IPS DF 4.7 (cell line): ENCODE data around the gene GRM4.

Source experiments
- DNase-seq: peaks from one replicate; pipeline ENCODE4 v3.0.0-alpha.2; 2013; ENCODE audit warnings: low spot score; ENCODE audit errors: extremely low read depth

The GRM4 gene

DNA sequence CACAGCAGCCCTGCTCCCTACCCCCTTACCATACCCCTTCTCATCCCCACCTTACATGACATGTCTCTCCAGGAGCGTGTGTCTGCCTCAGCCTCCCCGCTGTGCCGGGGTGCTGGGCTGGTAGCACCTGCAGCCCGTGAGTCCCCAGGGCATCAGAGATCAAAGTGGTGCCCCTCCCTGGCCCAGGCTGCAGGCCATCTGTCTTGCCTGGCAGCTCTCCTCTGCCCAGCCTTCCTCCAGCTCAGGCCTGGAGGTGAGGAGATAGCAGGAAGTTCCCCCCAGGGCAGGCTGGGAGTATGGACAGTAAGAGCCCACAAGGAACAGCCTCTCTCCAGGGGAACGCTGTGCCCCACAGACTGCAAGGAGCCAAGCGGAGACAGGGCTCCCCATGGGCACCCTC lies 35.3 kb downstream of the GRM4 start:
- DNase-seq = no peak

DNA sequence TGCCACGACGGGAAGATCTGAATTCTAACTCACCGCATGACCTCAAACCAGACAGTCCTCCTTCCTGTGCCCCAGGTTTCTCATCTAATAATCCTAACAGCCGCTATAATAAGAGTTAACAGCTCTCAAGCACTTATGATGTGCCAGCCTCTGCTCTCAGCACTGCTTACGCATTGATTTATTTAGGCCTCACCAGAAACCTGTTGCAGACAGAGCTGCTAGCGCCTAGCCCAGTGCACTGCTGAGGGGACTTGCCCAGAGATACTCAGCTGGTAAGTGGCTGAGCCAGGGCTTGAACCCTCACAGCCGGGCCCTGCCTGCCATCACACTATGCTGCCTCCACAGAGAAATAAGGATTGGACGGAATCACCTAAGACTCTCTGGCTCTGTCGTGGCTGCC lies 37.7 kb downstream of the GRM4 start:
- no peak for DNase-seq

DNA sequence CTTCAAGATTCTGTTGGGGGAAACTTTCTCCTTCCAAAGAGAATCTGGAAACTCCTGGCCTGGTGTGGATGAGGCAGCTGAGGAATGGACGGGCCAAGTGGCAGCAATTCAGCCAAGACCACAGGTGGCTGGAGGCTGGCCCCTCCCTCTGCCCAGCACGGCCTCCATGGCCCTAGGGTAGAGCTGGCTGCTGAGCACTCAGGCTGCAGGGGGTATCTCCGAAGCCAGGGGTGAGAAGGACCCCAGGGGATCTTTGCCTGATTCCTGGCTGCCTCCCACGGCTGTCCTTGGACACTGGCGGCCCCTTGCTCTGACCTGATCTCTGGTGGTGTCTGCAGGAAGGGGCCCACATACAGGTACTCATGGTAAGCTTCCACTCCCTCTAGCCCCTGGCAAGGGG lies 39.0 kb downstream of the GRM4 start:
- no peak for DNase-seq

DNA sequence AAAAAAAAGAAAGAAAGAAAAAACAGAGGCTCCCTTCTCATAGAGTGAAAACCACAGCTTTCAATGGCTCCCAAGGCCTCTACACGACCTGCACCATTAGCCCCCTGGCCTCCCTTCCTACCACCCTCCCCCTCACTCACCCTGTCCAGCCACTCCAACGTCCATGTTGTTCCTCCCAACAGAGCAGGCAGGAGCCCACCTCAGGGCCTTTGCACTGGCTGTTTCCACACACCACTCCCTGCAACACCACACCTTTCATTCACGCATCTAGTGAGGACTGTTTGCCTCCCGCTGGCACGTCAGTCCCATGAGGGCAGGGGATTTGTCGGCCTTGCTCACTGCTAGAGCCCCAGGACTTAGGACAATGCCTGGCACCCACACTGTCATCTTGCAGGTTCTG lies 39.5 kb downstream of the GRM4 start:
- no peak for DNase-seq

DNA sequence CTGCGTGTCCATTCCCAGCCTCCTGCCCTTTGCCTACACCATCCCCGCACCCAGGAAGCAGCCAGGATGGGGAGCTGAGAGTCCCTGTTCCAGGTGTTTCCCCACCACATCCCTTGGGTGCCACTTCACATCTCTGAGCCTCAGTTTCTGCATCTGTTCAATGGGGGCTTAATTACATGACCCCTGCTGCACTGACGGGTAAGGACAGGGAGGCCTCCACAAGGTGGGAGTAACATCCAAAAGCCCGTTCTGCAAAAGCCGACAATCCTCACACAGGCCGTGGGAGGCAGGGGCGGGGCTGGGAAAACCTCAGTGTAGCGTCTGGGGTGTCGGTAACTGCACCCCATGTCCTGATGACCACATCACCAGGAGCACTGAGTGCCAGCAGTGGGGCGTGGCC lies 41.3 kb downstream of the GRM4 start:
- DNase-seq = no peak

DNA sequence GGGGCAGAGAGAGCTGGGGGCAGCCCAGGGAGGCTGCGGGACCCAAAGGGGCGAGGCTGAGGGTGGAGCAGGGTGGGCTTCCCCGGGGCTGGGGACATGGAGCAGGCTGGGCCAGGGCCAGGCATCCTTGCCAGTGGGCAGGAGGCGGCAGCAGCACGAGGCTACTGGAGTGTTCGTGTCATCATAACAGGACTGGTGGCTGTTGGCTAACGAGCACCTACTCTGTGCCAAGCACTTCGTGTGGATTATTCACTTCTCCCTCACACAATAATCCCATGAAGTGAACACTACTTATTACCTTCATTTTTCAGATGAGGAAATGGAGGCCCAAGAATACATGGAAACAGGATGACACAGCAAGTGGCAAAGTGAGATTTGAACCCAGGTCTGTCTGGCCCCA lies 41.7 kb downstream of the GRM4 start:
- DNase-seq = no peak

DNA sequence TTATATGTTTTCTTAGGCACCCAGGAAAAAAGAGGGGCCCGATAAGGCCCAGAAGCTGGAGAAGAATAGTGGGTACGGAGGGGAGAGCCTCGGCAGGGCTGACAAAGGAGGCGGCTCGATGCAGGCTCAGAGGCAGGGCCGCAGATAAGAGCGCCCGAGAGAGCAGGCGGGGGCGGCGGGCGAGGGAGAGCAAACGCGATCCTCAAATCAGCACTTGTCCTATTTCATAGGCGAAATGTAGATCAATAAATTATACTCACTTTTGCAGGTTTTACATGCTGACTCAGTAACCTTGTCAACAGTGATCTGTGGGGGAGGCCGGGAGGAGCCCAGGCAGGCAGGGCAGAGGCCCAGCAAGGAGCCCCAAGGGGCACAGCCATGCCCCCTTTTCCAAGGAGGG lies 42.6 kb downstream of the GRM4 start:
- DNase-seq = no peak

DNA sequence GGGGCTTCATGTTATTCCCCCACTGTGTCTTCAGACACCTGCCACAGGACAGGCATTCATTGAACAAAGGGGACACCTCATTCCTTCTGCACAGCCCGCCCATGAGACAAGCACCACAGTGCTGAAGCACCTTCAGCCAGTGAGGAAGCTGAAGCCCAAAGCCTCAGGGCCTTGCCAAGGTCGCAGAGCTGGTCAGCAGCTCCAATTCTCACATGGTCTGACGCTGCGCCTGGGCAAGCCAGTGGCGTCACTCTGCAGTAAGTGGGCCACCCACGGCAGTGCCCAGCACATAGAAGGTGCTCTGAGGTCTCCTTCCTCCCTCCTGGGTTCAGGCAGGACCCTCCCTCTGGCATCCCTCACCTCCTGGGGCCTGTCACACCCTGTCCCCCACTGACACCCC lies 43.2 kb downstream of the GRM4 start:
- DNase-seq = no peak

DNA sequence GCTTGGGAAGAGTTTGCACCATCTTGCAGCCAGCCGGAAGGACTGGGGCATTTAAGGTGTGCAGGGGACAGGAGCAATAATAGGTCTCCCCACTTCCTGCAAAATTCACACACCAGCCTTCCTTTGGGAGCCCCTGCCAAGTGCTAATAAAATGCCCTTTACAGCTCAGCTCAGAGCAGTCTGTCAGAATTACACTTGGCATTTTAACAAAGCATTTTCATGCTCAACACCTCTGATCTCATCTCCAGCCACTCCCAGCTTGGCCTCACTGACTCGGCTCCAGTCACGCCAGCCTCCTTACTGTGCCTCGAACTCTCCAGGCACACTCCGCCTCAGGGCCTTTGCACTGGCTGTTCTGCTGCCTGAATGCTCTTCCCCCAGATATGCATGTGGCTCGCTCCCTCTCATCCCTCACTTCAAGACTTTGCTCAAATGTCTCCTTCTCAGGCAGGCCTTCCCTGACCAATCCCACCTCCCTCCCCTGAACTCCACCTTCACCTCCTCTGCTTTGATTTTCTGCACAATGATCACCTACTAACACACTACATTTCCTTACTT lies 43.7 kb downstream of the GRM4 start:
- no peak for DNase-seq

DNA sequence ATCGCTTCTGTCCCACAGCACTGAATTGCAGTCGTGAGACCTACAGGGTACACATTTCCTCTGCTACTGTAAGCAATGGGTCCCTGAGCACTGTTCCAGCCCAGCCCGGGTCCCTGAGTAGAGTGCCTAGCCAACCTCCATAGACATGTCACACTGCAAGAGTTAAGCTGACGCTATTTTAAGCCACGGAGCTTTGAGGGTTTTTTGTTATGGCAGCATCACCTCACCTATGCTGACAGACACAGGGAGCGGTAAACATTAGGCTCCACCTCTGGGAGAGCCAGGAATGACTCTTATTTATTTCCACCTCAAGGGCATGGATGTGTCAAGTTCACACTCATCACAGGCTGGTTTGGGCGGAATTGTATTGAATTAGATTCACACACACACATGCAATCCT lies 45.1 kb downstream of the GRM4 start:
- DNase-seq = no peak

DNA sequence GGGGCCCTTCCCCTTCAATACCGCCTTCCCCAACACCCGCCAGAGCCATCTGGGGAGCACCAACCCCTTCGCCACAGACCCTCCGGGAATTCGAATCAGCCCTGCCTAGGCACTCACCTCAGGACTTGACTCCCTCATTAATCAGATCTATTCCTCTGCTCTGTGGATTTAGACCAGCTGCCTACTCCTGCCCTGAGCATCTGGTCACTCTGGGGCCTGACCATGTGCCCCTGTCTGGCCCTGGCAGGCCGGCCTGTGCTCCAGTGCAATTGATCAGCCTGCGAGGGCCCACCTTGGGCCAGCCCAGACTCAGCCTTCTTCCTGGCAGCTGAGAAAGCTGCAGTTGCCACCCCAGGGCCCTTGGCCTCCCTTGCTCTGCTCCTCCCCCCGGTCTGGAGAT lies 46.0 kb downstream of the GRM4 start:
- no peak for DNase-seq

DNA sequence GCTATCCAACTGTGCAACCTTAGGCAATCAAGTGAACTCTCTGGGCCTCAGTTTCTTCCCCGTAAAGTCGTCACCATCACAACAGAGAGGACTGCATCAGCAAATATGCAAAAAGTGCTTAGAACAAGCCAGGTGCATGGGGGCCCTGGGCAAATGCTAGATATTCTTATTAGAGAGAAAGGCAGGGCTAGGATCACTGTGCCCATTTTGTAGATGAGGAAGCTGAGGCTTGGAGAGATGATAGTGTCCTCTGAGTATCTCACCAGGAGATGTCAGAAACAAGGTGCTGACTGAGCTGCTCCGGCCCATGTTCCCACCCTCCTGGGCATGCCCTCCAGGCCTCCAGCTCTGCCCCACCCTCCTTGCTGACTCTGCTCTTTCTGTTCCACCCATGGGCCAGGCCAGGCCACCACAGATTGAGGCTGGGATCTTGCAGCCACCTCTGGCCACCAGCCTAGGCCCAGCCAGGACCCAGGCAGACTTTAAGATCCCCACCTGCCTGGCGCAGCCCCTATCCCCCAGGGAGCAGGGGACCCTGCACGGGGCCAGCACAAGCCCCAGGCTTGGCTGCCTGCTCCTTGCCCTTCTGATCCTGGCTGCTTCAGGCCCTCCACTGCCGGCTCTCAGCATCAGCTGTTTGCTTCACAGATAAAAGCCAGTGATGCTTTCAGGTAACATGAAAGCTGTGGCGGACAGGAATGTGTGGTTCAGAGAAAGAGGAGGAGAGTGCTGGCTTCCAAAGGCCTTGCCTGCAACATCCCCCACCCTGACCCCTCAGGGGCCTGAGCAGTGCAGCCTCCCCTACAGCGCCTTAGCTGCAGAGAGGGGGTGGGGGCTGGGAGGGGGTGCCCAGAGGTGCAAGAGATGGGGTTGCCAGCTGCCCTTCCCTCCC lies 47.6 kb downstream of the GRM4 start:
- no peak for DNase-seq

DNA sequence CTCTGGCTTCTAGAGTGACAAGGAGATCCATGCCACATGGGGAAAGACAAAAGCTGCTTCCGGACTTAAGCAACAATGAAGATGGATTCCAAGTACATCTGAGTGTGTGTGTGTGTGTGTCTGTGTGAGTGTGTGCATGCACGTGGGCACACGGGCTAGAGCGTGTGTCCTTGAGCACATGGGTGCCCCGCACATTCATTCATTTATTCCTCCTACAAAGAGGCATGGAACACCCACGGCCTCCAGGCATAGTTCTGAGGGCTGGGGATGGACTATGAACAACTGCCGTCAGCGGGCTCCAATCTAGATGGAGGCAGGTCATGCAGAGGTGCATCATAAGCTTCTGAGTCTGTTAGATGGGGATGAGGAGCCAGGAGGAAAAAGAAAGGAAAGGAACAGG lies 49.1 kb downstream of the GRM4 start:
- DNase-seq = no peak

DNA sequence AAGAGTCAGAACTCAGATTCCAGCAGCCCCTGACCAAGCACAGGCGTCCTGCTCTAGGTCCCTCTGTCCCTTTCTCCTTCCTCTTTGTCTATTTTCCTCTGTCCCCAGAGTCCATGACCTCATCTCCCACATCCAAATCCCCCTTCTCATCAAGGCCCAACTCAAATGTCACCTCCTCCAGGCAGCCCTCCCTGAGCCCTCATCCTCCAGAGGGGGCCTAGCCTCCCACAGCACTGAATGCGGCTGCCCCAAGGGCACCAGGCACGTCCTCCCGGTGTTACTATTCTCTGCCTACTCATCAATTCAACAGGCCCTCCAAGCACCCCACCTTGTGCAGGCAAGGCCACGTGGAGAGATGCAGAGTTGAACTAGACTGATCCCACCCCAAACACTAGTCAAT lies 49.7 kb downstream of the GRM4 start:
- no peak for DNase-seq

DNA sequence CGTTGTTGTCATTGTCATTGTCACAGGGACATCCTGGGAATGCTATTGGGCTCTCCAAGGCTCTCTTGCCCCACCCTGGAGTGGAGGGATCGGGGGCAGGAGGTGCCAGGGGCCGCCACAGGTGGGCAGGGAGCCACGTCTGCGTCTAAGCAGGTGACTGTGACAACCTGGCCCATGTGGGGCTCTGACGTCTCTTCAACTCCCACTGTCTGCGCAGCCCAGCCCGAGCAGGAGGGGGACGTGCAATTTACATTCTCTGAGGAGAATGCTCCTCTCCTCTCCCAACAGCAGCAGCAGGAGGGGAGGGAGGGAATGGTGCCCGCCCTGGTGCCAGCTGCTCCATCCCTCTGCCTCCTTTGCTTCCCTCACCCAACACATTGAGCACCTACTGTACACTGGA lies 50.1 kb downstream of the GRM4 start:
- DNase-seq = no peak

DNA sequence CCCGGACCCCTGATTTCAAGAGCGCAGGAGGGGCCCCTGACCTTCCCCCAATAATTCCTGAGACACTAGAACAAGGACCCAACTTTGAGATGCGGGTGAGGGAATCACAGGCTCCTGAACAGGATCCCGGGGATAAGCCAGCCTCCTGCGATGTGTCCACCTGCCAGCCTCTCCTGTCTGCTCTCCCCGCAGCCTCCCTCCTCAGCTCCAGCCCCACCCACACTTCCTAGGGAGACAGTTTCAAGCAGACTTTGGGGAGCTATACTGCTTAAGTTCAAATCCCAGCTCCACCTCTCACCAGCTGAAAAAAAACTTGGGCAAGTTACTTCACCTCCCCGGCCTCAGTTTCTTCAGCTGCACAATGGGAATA lies 50.8 kb downstream of the GRM4 start:
- DNase-seq = no peak

DNA sequence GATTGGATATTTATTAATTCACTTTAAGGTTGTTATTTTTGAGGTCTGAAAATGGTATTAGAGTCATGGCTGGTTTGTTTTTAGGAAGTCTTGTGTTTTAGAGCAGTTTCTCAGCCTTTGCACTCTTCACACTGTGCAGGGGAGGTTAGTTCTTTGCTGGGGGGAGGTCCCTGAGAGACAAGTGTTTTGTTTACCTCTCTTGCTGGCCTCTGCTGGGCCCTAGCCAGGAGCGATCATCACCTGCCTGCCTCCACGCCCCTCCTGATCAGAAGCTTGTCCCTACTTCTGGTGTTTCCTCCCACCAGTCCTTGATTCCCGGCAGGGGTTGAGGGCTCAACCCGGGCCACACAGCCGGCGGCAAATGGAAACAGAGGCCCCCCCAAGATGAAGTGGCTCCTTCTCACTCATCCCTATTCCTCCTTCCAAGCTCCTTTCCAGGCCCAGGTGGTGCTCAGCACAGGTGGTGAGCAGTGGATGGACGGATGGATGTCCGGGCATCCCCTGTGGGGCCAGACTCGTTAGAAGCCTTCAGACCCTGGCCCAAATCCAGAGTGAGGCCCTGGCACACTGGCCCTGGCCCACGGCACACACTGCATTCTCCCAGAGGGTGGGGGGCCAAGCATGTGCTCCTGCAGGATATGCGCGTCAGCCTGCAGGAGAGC lies 51.3 kb downstream of the GRM4 start:
- no peak for DNase-seq

DNA sequence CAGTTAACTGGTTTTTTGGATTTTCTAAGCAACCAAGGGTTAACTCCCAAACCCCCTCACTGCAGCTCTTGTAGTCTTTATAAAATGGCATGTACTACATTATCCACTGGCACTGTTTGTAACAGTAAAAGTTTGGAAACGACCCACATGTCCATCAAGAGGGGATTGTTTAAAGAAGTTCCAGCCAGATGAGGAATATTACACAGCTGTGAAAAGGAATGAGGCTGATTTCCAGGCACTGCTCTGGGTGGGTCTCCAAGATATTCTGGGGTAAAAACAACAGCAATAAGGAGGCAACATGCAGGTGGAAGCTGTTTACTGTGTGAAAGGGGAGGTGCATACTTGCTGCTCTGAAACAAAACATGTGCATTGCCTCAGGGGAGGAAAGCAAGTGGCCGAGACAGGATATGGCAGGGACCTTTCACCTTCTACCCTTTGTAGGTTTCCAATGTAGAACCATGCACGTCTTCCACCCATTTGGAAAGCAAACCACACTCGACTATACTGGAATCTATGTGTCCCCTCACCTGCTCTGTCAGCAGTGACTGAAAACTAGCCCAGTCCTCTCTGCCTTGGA lies 51.9 kb downstream of the GRM4 start:
- DNase-seq = no peak

DNA sequence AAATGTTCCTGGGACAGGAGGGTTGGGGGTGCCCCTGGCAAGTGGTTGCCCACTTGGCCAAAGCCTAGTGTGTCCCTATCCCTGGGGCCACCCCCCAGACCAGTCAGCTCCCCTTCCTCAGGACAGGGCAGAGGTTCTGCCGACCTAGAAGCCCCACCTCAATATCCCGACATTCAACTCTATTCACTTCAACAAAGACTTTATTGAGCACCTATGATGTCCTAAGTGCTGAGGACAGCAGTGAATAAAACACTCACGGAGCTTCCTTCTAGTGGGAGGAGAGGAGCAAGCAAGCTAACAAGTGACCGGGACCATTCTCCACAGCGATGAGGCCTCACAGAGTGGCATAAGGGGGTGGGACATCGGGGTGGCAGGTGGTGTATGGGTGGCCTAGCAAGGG lies 52.7 kb downstream of the GRM4 start:
- no peak for DNase-seq

DNA sequence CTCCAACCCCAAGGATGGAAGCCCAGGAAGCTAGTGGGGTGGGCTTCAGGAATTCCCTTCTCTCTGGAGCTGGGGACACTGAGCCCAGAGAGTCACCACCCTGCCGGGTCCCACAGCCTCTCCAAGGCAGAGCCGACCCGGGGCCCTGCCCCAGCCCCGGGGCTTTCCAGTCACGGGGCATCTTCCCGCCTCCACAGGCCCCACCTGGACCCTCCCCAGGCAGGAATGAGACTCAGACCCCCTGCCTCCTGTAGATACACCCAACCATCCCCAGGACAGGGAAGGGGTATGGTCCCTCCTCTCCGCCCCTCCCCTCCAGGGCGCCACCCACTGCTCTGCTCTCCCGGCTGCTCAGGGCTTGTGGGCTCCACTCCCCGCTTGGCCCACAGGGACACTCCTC lies 53.3 kb downstream of the GRM4 start:
- no peak for DNase-seq

DNA sequence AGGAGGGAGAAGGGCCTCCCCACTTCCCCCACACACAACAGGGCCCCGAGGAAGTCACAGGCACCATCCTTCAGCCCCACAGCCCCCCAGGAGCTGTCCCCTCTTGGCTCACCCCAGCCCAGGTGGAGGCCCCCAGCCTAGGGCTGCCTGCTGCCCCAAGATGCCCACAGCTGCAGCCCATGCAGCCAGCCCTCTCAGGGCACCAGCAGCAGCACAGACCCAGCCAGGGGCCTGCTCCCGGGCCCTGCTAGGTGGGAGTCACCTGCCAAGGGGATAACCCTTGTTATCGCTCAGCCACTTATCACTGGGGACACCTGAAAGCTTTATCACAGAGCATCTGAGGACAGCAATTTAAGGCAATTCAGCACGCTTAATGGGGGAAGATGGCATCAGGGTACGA lies 55.0 kb downstream of the GRM4 start:
- no peak for DNase-seq

DNA sequence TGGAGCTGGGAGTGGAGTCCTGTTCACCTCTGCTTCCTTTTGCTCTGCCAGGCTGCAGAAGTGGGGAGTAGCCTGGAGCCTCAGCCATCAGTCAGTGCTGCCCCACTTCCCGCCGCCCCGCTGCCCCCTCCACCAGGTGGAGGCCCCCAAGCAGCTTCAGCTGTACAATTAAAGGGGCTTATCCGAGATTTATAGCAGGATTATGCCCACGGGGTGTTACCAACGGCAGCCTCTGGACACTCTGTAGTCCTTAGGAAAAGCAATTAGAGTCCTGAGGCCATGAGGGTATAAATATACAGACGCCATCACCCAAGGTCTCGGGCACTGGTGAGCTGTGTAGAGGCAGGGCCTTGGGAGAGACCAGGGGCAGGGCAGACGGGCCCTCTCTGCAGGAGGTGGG lies 55.4 kb downstream of the GRM4 start:
- no peak for DNase-seq

DNA sequence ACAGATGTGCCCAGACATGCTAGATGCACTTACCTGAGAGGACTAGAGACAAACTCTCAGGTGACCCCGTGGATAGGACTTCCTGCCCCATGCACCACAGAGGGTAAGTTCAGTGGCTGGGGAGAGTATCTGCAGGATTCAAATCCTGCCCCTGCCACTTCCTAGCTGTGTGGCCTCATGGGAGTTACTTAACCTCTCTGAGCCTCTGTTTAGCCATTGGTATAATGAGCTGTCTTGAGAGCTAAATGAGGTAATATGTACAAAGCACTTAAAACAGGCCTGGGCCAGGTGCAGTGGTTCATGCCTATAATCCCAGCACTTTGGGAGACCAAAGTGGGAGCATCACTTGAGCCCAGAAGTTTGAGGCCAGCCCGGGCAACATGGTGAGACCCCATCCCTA lies 59.3 kb downstream of the GRM4 start:
- no peak for DNase-seq
